Measurements from ENCODE around the gene GP2.

GP2 gene

GRCh38 chr16:20302389-20302788 lies 24.9 kb downstream of the GP2 start:
- in situ Hi-C loops (cut with HindIII; ENCODE audit: low pct_ligation_motif_present, low sequenced_read_pairs): no loop called here

GRCh38 chr16:20301840-20302239 lies 25.5 kb downstream of the GP2 start:
- no peaks in the 10 kb centered on the region for H3K36me3 ChIP-seq (replicated peaks)
- no peak for DNase-seq
- H3K27me3 ChIP-seq (replicated peaks): no peaks in the 10 kb centered on the region
- in situ Hi-C loops (cut with HindIII; ENCODE audit: low pct_ligation_motif_present, low sequenced_read_pairs): no loop called here
- H3K4me3 ChIP-seq (ENCODE audit: low read depth, low read length): no peak overlapping the region
- H3K27ac ChIP-seq: no peak overlapping the region
- TF ChIP-seq CTCF (IDR thresholded peaks at IDR 0.05; ENCODE audit: low read depth, low read length, missing control alignments): no peak

More at GRCh38 chr16:20302389-20302788, 24.9 kb downstream of the GP2 start:
- Histone ChIP-seq H3K27ac (no peak overlapping the region), H3K27me3 (replicated peaks) (no peaks in the 10 kb centered on the region), H3K36me3 (replicated peaks) (no peaks in the 10 kb centered on the region), H3K4me3 (ENCODE audit: low read depth, low read length) (no peak overlapping the region)
- TF ChIP-seq CTCF (IDR thresholded peaks at IDR 0.05; ENCODE audit: low read depth, low read length, missing control alignments): no peak
- DNase-seq: no peak

GRCh38 chr16:20300312-20301097 lies 26.8 kb downstream of the GP2 start:
- H3K27ac ChIP-seq: no peak overlapping the region
- no peak overlapping the region for H3K4me3 ChIP-seq (ENCODE audit: low read depth, low read length)
- no peaks in the 10 kb centered on the region for H3K36me3 ChIP-seq (replicated peaks)
- no peaks in the 10 kb centered on the region for H3K27me3 ChIP-seq (replicated peaks)
- peak; percentile 34 for DNase-seq
- in situ Hi-C loops (cut with HindIII; ENCODE audit: low pct_ligation_motif_present, low sequenced_read_pairs): no loop called here
- TF ChIP-seq CTCF (IDR thresholded peaks at IDR 0.05; ENCODE audit: low read depth, low read length, missing control alignments): peak; percentile 74

DNA sequence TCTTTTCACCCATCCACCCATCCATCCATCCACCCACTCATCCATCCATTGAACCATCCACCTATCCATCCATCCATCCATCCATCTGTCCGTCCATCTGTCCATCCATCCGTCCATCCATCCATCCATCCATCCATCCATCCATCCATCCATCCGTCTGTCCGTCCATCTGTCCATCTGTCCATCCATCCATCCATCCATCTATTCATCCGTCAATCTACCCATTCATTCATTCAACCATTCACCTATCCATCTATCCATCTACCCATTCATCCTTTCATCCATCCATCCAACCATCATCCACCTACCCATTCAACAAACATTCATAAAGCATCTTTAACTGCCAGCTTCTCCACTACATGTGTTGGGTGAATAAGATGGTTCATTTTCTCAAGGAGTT lies 28.9 kb downstream of the GP2 start:
- DNase-seq: no peak
- H3K27ac ChIP-seq: no peak overlapping the region
- in situ Hi-C loops (cut with HindIII; ENCODE audit: low pct_ligation_motif_present, low sequenced_read_pairs): no loop called here
- TF ChIP-seq CTCF (IDR thresholded peaks at IDR 0.05; ENCODE audit: low read depth, low read length, missing control alignments): no peak
- no peaks in the 10 kb centered on the region for H3K27me3 ChIP-seq (replicated peaks)
- no peaks in the 10 kb centered on the region for H3K36me3 ChIP-seq (replicated peaks)
- no peak overlapping the region for H3K4me3 ChIP-seq (ENCODE audit: low read depth, low read length)

GRCh38 chr16:20291208-20292206 lies 35.8 kb downstream of the GP2 start:
- TF ChIP-seq CTCF (IDR thresholded peaks at IDR 0.05; ENCODE audit: low read depth, low read length, missing control alignments): no peak
- Histone ChIP-seq H3K36me3 (replicated peaks) (no peaks in the 10 kb centered on the region), H3K27ac (no peak overlapping the region), H3K4me3 (ENCODE audit: low read depth, low read length) (no peak overlapping the region), H3K27me3 (replicated peaks) (no peaks in the 10 kb centered on the region)
- in situ Hi-C loops (cut with HindIII; ENCODE audit: low pct_ligation_motif_present, low sequenced_read_pairs): no loop called here
- no peak for DNase-seq
